H1 (cell line): ENCODE measurements around the gene MCM9. TPM values are rescaled to one million over a fixed set of nuclear protein-coding genes. Genes with fewer than 3 reads are reported as not detected.
A peak's percentile ranks its signal among the peaks of the same experiment; 100 is the strongest.

Experiments
- ASH2L ChIP-seq: fragments of 200-600, 300-600 bp; sonication (generic); IDR thresholded peaks from one replicate; pipeline ENCODE4 v1.7.1; 2017; ENCODE audit warnings: low read length
- CBX8 ChIP-seq: fragments of 300-800, 300-1000 bp; sonication (generic); IDR thresholded peaks from 2 replicates; pipeline ENCODE4 v1.7.1; 2016; ENCODE audit warnings: low read depth, low read length, borderline replicate concordance
- EGR1 ChIP-seq: IDR thresholded peaks from 2 replicates; pipeline ENCODE4 v1.6.1; 2011; ENCODE audit warnings: low read depth, low read length, borderline replicate concordance
- RBBP5 ChIP-seq: IDR thresholded peaks from 2 replicates; pipeline ENCODE4 v1.7.1; 2012; ENCODE audit warnings: low read depth, mild to moderate bottlenecking, inconsistent platforms, low read length, moderate library complexity, borderline replicate concordance
- SRF ChIP-seq: IDR thresholded peaks from 2 replicates; pipeline ENCODE4 v1.6.1; 2011; ENCODE audit warnings: mild to moderate bottlenecking, low read depth, low read length, moderate library complexity
- TAF1 ChIP-seq: IDR thresholded peaks from 2 replicates; pipeline ENCODE4 v1.6.1; 2011; ENCODE audit warnings: mild to moderate bottlenecking, low read depth, low read length
- polyA plus RNA-seq, 7 experiments: library from polyadenylated mRNA; depleted of rRNA in 3 of 7; stranded (reverse) in 5 of 7; unstranded in 2 of 7; fragments of >200 nt in 5 of 7; fragments of 200-250 nt in 2 of 7; gene quantifications; 1 replicate in 5 of 7; 2 replicates in 1 of 7; 4 replicates in 1 of 7; pipeline versions ENCODE4 v1.2.1 to v1.2.3, GENCODE V29; 2011 to 2013; ENCODE audit warnings: missing spikeins in 2 of 7, mixed read lengths in 2 of 7
- total RNA-seq: library from RNA; stranded (reverse); fragmentation: NEBNext Ultra II Directional; extraction: Animal tissue kit (Norgen Biotek cat#: 25700); gene quantifications from 2 replicates; pipeline ENCODE4 v1.2.1, GENCODE V29; 2021

MCM9 gene
- total and polyA plus RNA-seq, 2 of the 8 experiments (the other 6 are each of a cell fraction or from before 2014, with no cell fraction given) = 3.7 to 11.4 TPM

DNA sequence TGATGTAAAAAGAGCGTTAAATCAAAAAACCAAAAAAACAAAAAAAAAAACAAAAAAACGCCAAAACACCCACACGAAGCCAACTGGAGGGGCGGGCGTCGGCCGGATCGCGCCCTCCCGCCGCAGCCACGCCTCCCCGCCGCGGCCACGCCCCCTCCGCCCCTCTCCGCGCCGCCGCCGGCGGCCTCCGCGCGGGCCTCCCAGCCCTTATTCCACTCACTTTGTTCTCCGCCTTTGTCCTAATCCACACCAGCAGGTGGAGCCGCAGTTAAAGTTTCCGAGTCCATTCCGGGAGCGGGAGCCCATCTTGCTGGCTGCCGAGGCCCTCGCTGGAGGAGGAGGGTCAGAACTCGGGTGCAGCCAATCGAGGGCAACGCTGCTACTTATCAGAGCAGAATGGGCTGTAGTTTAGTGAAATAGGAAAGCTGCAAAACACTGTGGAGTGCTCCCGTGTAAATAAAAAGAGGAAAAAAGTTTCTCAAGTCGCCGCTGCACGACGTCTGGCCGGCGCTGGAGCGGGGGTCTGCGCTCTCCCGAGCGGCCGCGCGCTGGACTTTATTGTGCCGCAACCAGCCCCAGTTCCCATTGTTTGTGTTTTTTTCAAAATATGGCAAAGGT, 41.0 kb downstream of the MCM9 start, which contains the start of gene ASF1A (continued):
- TF ChIP-seq RBBP5 = peak; percentile 66; the same call in 1 of the 2 replicates
- TF ChIP-seq CBX8 = no peak
- no peak for TF ChIP-seq SRF
- TF ChIP-seq ASH2L = no peak
- TF ChIP-seq EGR1 = no peak
- peak; percentile 95 for TF ChIP-seq TAF1
- TF ChIP-seq, all 59 proteins: peak for 22
